ENCODE data around the gene COL28A1.

The COL28A1 gene

DNA sequence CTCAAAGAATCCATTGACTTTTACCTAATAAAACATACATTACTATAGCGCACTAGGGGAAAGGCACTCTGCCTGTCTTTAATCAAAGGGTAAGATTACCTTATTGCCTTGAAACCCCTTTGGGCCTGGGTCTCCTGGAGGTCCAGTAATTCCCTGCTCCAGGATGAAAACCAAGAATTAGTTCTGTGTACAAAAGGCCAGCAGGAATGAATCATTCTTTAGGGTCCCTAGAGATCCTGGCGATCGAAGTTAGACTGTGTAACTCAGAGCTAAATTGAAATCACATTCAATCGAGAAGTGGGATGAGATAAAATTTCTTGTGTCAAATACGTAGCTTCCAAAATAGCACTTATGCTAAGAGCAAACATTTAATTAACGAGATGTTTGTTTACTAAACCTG, 29.8 kb downstream of the COL28A1 start:
- TF ChIP-seq, protein P1, sequence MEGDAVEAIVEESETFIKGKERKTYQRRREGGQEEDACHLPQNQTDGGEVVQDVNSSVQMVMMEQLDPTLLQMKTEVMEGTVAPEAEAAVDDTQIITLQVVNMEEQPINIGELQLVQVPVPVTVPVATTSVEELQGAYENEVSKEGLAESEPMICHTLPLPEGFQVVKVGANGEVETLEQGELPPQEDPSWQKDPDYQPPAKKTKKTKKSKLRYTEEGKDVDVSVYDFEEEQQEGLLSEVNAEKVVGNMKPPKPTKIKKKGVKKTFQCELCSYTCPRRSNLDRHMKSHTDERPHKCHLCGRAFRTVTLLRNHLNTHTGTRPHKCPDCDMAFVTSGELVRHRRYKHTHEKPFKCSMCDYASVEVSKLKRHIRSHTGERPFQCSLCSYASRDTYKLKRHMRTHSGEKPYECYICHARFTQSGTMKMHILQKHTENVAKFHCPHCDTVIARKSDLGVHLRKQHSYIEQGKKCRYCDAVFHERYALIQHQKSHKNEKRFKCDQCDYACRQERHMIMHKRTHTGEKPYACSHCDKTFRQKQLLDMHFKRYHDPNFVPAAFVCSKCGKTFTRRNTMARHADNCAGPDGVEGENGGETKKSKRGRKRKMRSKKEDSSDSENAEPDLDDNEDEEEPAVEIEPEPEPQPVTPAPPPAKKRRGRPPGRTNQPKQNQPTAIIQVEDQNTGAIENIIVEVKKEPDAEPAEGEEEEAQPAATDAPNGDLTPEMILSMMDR (IDR thresholded peaks at IDR 0.05; ENCODE audit: extremely low read depth, missing control alignments), result no peak
- no peak for DNase-seq (ENCODE audit: low spot score)

DNA sequence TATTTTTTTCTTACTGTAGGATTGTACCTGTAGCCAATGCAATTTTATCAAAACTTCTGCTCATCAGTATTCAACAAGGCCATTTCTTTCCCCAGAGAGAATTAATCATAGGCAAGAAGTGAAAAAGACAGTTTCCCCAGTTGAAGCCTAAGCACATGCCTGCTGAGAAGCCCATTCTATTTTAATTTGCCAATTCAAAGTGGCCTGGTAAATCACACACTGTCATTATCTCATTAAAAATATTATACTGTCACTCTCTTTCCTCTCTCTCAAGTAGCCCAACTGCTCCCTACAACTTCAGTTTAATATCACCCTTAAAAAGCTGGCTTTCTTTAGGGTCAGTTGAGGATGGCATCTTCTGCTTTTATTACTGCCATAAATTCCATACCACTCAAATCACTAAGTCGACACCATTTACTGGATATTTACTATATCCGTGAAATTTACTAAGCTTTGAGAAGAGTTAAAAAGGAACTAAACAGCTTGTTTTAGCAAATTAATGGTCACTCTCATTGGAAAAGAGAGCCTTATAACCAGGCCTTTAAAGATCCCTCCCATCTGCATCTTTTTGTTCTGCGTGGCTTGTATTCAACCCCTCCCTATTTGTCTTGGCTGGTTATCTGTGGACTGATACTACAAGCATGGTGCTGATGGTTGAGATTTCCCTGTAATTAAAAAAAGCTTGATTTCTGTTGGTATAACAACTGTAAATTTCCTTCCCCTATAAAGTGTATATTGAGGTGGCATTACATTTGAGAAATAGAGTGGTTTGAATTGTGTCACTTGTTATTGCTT, 30.6 kb downstream of the COL28A1 start:
- DNase-seq (ENCODE audit: low spot score), result no peak
- TF ChIP-seq, protein P1 (IDR thresholded peaks at IDR 0.05; ENCODE audit: extremely low read depth, missing control alignments), result no peak

DNA sequence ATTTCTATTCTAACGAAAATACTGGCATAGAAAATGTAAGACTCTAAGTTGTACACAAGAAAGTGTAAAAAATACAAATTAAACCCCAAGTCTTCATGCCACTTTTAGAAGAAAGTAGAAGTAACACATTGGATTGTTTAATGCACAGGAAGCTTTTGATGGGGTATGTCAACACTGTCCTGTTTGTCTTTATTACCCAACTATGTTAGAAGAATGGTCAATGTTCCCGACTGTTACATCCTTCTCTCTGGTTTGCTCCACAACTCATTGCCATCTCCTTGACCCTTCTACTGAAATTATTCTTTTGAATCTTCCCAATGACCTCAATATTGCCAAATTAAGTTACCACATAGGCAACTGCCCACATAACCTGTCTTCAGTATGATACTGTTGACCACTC, 35.8 kb downstream of the COL28A1 start:
- TF ChIP-seq, protein P1 (IDR thresholded peaks at IDR 0.05; ENCODE audit: extremely low read depth, missing control alignments), result no peak
- DNase-seq (ENCODE audit: low spot score), result no peak

DNA sequence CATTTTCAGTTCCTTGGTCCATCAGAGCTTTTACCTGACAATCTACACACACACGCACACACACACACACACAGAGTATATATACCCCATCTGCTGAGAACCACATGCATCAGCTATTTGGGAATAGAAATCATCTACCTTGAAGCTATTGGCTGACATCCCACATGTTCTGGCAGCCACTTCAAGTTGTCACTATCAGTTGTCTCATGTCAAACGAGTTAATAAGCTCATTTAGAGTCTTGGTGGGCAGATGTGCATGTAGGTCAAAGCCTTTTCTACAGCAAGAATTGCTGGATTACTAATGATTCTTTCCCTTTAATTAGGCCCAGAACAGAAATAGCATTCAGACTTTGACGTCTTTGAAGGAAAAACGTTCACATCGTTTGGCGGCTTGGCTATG, 36.8 kb downstream of the COL28A1 start:
- TF ChIP-seq, protein P1 (IDR thresholded peaks at IDR 0.05; ENCODE audit: extremely low read depth, missing control alignments), result no peak

GRCh38 chr7:7496311-7496710, 39.4 kb downstream of the COL28A1 start:
- DNase-seq (ENCODE audit: low spot score), result no peak
- TF ChIP-seq, protein P1 (IDR thresholded peaks at IDR 0.05; ENCODE audit: extremely low read depth, missing control alignments), result no peak

More for the DNA sequence above, 36.8 kb downstream of the COL28A1 start:
- DNase-seq (ENCODE audit: low spot score), result no peak

- DNase-seq (ENCODE audit: low spot score), result no peak
- TF ChIP-seq, protein P1 (IDR thresholded peaks at IDR 0.05; ENCODE audit: extremely low read depth, missing control alignments), result no peak
These were observed 40.5 kb downstream of the COL28A1 start for GRCh38 chr7:7495171-7495570.

- no peak for DNase-seq (ENCODE audit: low spot score)
- TF ChIP-seq, protein P1 (IDR thresholded peaks at IDR 0.05; ENCODE audit: extremely low read depth, missing control alignments), result no peak
These were observed 44.6 kb downstream of the COL28A1 start for GRCh38 chr7:7491044-7491443.
